GM23338 (cell line): ENCODE measurements around the gene TBX2. TPM values are rescaled to one million over a fixed set of nuclear protein-coding genes. Genes with fewer than 3 reads are reported as not detected.

ENCODE experiments used
- ATAC-seq: fragments of 200-7000 bp; cut with Tn5 transposase; 3 replicates; pipeline ENCODE4 v1.9.1; 2020
- DNase-seq: peaks from one replicate; pipeline ENCODE4 v3.0.0-alpha.2; 2015; ENCODE audit warnings: low spot score
- H2AFZ ChIP-seq: fragments of 200-600 bp; sonication (generic); 2 replicates; pipeline ENCODE4 v1.8.0; 2016; ENCODE audit warnings: antibody characterized with exemption, mild to moderate bottlenecking, moderate library complexity
- H3F3A ChIP-seq: fragments of 200-600 bp; sonication (generic); replicated peaks from 2 replicates; pipeline ENCODE4 v1.8.0; 2017; ENCODE audit warnings: antibody characterized with exemption, mixed run types, low read depth
- H3K27ac ChIP-seq: fragments of 200-600 bp; sonication (generic); 2 replicates; pipeline ENCODE4 v1.6.1; 2016; ENCODE audit warnings: low read depth
- H3K27me3 ChIP-seq: fragments of 200-600 bp; sonication (generic); 2 replicates; pipeline ENCODE4 v1.8.0; 2016; ENCODE audit warnings: mild to moderate bottlenecking, mixed run types, moderate library complexity; ENCODE audit not compliant: insufficient read depth
- H3K36me3 ChIP-seq: fragments of 200-600 bp; sonication (generic); 2 replicates; pipeline ENCODE4 v1.8.0; 2016; ENCODE audit warnings: mild to moderate bottlenecking; ENCODE audit not compliant: insufficient read depth
- H3K4me1 ChIP-seq: fragments of 200-600 bp; sonication (generic); 2 replicates; pipeline ENCODE4 v1.8.0; 2016; ENCODE audit warnings: mild to moderate bottlenecking, moderate library complexity; ENCODE audit not compliant: insufficient read depth
- H3K4me2 ChIP-seq: fragments of 200-600 bp; sonication (generic); 2 replicates; pipeline ENCODE4 v1.7.1; 2017; ENCODE audit warnings: mixed run types
- H3K4me3 ChIP-seq: fragments of 200-600 bp; sonication (generic); 2 replicates; pipeline ENCODE4 v1.6.1; 2016; ENCODE audit warnings: mixed run types
- H3K79me2 ChIP-seq: fragments of 200-600 bp; sonication (generic); replicated peaks from 2 replicates; pipeline ENCODE4 v1.8.0; 2017; ENCODE audit warnings: mild to moderate bottlenecking; ENCODE audit not compliant: insufficient read depth
- H3K9me2 ChIP-seq: fragments of 200-600 bp; sonication (generic); 2 replicates; pipeline ENCODE4 v1.8.0; 2017; ENCODE audit not compliant: insufficient read depth
- H4K20me1 ChIP-seq: fragments of 200-600 bp; sonication (generic); replicated peaks from 2 replicates; pipeline ENCODE4 v1.8.0; 2017; ENCODE audit warnings: mild to moderate bottlenecking; ENCODE audit not compliant: insufficient read depth
- H3K27ac Mint-ChIP-seq: 2 replicates; pipeline ENCODE4 v1.8.0; 2020; ENCODE audit warnings: inconsistent platforms, mild to moderate bottlenecking, moderate library complexity, mixed read lengths
- H3K27me3 Mint-ChIP-seq: 3 replicates; pipeline ENCODE4 v1.8.0; 2022; ENCODE audit warnings: low read depth, mild to moderate bottlenecking, moderate library complexity, mixed read lengths, inconsistent platforms; ENCODE audit not compliant: insufficient read depth, poor library complexity
- H3K36me3 Mint-ChIP-seq: 3 replicates; pipeline ENCODE4 v1.8.0; 2021; ENCODE audit warnings: low read depth, mild to moderate bottlenecking, inconsistent platforms, moderate library complexity, mixed read lengths
- H3K4me1 Mint-ChIP-seq: 3 replicates; pipeline ENCODE4 v1.8.0; 2020; ENCODE audit warnings: mild to moderate bottlenecking, inconsistent platforms, mixed read lengths
- H3K4me3 Mint-ChIP-seq: 3 replicates; pipeline ENCODE4 v1.8.0; 2021; ENCODE audit warnings: moderate library complexity, mild to moderate bottlenecking, inconsistent platforms, mixed read lengths
- H3K9me3 Mint-ChIP-seq: 3 replicates; pipeline ENCODE4 v1.8.0; 2020; ENCODE audit warnings: moderate library complexity, mild to moderate bottlenecking, inconsistent platforms, mixed read lengths
- CREB1 ChIP-seq: fragments of 250-450 bp; sonication (Bioruptor Pico); IDR thresholded peaks from 2 replicates; pipeline ENCODE4 v1.5.0; 2020; ENCODE audit warnings: low read depth, mild to moderate bottlenecking, moderate library complexity
- CTCF ChIP-seq, 2 experiments: fragments of 200-600 bp in 1 of 2; sonication (generic) in 1 of 2; conservative IDR thresholded peaks; 2 replicates each; pipeline versions ENCODE4 v1.5.1 to v1.6.1; 2016 to 2017; ENCODE audit warnings: antibody characterized with exemption in 2 of 2, low read depth in 2 of 2, mild to moderate bottlenecking in 2 of 2, moderate library complexity in 1 of 2
- ETS1 ChIP-seq: IDR thresholded peaks from 2 replicates; pipeline ENCODE4 v1.6.1; 2016; ENCODE audit warnings: antibody characterized with exemption
- EZH2 ChIP-seq: fragments of 200-600 bp; sonication (generic); IDR thresholded peaks from one replicate; pipeline ENCODE4 v1.8.0; 2017; ENCODE audit warnings: antibody characterized with exemption, mild to moderate bottlenecking, low read depth; ENCODE audit not compliant: unreplicated experiment
- EZH2phosphoT487 ChIP-seq: fragments of 200-600 bp; sonication (generic); IDR thresholded peaks from one replicate; pipeline ENCODE4 v1.8.1; 2018; ENCODE audit warnings: antibody characterized with exemption; ENCODE audit not compliant: unreplicated experiment
- POLR2AphosphoS5 ChIP-seq: IDR thresholded peaks from 2 replicates; pipeline ENCODE4 v1.6.1; 2016; ENCODE audit warnings: antibody characterized with exemption, low read depth
- STAT1 ChIP-seq: IDR thresholded peaks from one replicate; pipeline ENCODE4 v1.6.1; 2016; ENCODE audit warnings: antibody characterized with exemption; ENCODE audit not compliant: unreplicated experiment
- ZNF114 ChIP-seq: fragments of 250-450 bp; sonication (Bioruptor Pico); IDR thresholded peaks from 2 replicates; pipeline ENCODE4 v1.5.0; 2020; ENCODE audit warnings: mild to moderate bottlenecking, moderate library complexity
- ZNF331 ChIP-seq: fragments of 250-450 bp; sonication (Bioruptor Pico); IDR thresholded peaks from 2 replicates; pipeline ENCODE4 v1.5.0; 2020; ENCODE audit warnings: low read depth, mild to moderate bottlenecking, moderate library complexity
- polyA plus RNA-seq: library from polyadenylated mRNA; unstranded; fragments of >200 nt; fragmentation: Nextera tagmentation; extraction: Ambion mirVana; gene quantifications from 2 replicates; pipeline ENCODE4 v1.2.1, GENCODE V29; 2016
- total RNA-seq: library from RNA; depleted of rRNA; stranded (reverse); fragments of >200 nt; shearing (Covaris generic); gene quantifications from 2 replicates; pipeline ENCODE4 v1.2.3, GENCODE V29; 2014
- TF ChIP-seq, protein P1 (sequence below): fragments of 250-450 bp; sonication (Bioruptor Pico); IDR thresholded peaks from 2 replicates; pipeline ENCODE4 v1.5.0; 2020; ENCODE audit warnings: mild to moderate bottlenecking, moderate library complexity
- TF ChIP-seq, protein P2 (sequence below): IDR thresholded peaks from one replicate; pipeline ENCODE4 v1.6.1; 2018; ENCODE audit warnings: antibody characterized with exemption; ENCODE audit not compliant: unreplicated experiment

TBX2 gene
- total and polyA plus RNA-seq, 2 experiments from 2014 or later = not detected

DNA sequence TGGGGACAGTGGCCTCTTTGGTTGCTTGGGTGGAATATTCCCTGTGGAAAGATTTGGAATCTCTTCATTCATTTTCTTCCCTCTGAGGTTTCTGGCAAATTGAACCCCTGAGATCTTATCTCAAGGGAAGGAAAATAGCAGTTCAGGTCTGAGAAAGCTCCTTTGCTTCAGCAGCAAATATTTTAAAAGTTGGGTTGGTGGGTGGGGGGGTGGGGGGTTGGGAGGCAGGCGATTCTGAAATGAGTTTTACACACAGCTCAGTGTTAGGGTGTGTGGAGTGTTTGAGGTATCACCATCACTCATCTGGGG, 6.8 kb downstream of the TBX2 start:
- peaks cover 99% of the 10 kb centered on the region for H3K27me3 ChIP-seq
- H3K4me3 Mint-ChIP-seq = no peak overlapping the region
- no peak overlapping the region for H3K4me3 ChIP-seq
- H3K4me1 ChIP-seq = peaks cover 29% of the 10 kb centered on the region; the same call in 1 of the 2 replicates
- H3K79me2 ChIP-seq = no peaks in the 10 kb centered on the region
- DNase-seq (no peak), ATAC-seq (no peak)
- no peak overlapping the region for H3K4me2 ChIP-seq
- H3K27ac Mint-ChIP-seq = no peak overlapping the region
- H3K36me3 ChIP-seq = no peaks in the 10 kb centered on the region
- peaks cover 3% of the 10 kb centered on the region; the same call in 1 of the 3 replicates for H3K9me3 Mint-ChIP-seq
- peaks cover 3% of the 10 kb centered on the region; the same call in 1 of the 3 replicates for H3K36me3 Mint-ChIP-seq
- TF ChIP-seq POLR2AphosphoS5 = no peak
- TF ChIP-seq EZH2 = no peak
- TF ChIP-seq EZH2phosphoT487 = no peak
- no peak for TF ChIP-seq STAT1
- TF ChIP-seq, protein P1, sequence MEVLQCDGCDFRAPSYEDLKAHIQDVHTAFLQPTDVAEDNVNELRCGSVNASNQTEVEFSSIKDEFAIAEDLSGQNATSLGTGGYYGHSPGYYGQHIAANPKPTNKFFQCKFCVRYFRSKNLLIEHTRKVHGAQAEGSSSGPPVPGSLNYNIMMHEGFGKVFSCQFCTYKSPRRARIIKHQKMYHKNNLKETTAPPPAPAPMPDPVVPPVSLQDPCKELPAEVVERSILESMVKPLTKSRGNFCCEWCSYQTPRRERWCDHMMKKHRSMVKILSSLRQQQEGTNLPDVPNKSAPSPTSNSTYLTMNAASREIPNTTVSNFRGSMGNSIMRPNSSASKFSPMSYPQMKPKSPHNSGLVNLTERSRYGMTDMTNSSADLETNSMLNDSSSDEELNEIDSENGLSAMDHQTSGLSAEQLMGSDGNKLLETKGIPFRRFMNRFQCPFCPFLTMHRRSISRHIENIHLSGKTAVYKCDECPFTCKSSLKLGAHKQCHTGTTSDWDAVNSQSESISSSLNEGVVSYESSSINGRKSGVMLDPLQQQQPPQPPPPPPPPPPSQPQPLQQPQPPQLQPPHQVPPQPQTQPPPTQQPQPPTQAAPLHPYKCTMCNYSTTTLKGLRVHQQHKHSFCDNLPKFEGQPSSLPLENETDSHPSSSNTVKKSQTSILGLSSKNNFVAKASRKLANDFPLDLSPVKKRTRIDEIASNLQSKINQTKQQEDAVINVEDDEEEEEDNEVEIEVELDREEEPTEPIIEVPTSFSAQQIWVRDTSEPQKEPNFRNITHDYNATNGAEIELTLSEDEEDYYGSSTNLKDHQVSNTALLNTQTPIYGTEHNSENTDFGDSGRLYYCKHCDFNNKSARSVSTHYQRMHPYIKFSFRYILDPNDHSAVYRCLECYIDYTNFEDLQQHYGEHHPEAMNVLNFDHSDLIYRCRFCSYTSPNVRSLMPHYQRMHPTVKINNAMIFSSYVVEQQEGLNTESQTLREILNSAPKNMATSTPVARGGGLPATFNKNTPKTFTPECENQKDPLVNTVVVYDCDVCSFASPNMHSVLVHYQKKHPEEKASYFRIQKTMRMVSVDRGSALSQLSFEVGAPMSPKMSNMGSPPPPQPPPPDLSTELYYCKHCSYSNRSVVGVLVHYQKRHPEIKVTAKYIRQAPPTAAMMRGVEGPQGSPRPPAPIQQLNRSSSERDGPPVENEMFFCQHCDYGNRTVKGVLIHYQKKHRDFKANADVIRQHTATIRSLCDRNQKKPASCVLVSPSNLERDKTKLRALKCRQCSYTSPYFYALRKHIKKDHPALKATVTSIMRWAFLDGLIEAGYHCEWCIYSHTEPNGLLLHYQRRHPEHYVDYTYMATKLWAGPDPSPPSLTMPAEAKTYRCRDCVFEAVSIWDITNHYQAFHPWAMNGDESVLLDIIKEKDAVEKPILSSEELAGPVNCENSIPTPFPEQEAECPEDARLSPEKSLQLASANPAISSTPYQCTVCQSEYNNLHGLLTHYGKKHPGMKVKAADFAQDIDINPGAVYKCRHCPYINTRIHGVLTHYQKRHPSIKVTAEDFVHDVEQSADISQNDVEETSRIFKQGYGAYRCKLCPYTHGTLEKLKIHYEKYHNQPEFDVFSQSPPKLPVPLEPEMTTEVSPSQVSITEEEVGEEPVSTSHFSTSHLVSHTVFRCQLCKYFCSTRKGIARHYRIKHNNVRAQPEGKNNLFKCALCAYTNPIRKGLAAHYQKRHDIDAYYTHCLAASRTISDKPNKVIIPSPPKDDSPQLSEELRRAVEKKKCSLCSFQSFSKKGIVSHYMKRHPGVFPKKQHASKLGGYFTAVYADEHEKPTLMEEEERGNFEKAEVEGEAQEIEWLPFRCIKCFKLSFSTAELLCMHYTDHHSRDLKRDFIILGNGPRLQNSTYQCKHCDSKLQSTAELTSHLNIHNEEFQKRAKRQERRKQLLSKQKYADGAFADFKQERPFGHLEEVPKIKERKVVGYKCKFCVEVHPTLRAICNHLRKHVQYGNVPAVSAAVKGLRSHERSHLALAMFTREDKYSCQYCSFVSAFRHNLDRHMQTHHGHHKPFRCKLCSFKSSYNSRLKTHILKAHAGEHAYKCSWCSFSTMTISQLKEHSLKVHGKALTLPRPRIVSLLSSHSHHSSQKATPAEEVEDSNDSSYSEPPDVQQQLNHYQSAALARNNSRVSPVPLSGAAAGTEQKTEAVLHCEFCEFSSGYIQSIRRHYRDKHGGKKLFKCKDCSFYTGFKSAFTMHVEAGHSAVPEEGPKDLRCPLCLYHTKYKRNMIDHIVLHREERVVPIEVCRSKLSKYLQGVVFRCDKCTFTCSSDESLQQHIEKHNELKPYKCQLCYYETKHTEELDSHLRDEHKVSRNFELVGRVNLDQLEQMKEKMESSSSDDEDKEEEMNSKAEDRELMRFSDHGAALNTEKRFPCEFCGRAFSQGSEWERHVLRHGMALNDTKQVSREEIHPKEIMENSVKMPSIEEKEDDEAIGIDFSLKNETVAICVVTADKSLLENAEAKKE (CRISPR knock-in tag) = no peak
- no peak for TF ChIP-seq CTCF (conservative IDR thresholded peaks at IDR 0.05; ENCODE audit: low read depth in 2 of 2)
- TF ChIP-seq CREB1 (CRISPR knock-in tag) = no peak
- no peak for TF ChIP-seq ZNF331
- no peak for TF ChIP-seq ZNF114 (CRISPR knock-in tag)
- no peak for TF ChIP-seq ETS1
- TF ChIP-seq, protein P2, sequence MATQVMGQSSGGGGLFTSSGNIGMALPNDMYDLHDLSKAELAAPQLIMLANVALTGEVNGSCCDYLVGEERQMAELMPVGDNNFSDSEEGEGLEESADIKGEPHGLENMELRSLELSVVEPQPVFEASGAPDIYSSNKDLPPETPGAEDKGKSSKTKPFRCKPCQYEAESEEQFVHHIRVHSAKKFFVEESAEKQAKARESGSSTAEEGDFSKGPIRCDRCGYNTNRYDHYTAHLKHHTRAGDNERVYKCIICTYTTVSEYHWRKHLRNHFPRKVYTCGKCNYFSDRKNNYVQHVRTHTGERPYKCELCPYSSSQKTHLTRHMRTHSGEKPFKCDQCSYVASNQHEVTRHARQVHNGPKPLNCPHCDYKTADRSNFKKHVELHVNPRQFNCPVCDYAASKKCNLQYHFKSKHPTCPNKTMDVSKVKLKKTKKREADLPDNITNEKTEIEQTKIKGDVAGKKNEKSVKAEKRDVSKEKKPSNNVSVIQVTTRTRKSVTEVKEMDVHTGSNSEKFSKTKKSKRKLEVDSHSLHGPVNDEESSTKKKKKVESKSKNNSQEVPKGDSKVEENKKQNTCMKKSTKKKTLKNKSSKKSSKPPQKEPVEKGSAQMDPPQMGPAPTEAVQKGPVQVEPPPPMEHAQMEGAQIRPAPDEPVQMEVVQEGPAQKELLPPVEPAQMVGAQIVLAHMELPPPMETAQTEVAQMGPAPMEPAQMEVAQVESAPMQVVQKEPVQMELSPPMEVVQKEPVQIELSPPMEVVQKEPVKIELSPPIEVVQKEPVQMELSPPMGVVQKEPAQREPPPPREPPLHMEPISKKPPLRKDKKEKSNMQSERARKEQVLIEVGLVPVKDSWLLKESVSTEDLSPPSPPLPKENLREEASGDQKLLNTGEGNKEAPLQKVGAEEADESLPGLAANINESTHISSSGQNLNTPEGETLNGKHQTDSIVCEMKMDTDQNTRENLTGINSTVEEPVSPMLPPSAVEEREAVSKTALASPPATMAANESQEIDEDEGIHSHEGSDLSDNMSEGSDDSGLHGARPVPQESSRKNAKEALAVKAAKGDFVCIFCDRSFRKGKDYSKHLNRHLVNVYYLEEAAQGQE = no peak
- H2AFZ ChIP-seq = no peak overlapping the region
- H3K9me2 ChIP-seq = no peaks in the 10 kb centered on the region
- H4K20me1 ChIP-seq = peaks cover 21% of the 10 kb centered on the region
- peaks cover 34% of the 10 kb centered on the region for H3K4me1 Mint-ChIP-seq
- peaks cover 13% of the 10 kb centered on the region; the same call in 1 of the 2 replicates for H3F3A ChIP-seq
- peaks cover 97% of the 10 kb centered on the region for H3K27me3 Mint-ChIP-seq
- H3K27ac ChIP-seq = no peak overlapping the region
